ENCODE measurements around the gene EXOC6B. TPM values are rescaled to one million over a fixed set of nuclear protein-coding genes. Genes with fewer than 3 reads are reported as not detected.

The EXOC6B gene
- total and polyA plus RNA-seq, 8 donors, result 2.4 to 19.2 (median 11.3) TPM

GRCh38 chr2:72235497-72236415 is 590.1 kb downstream of the EXOC6B start:
- H3K36me3 ChIP-seq, result no peaks in the 10 kb centered on the region
- intact Hi-C loops (cut with DNase I), result no loop called here
- H3K4me3 ChIP-seq, result no peak overlapping the region
- no peak for TF ChIP-seq CTCF (IDR thresholded peaks at IDR 0.05)
- H3K9me3 ChIP-seq, result no peaks in the 10 kb centered on the region
- 92 to 94% methylated on average over 5 of the region's 5 CpGs for whole genome bisulfite sequencing, 2 donors
- no peaks in the 10 kb centered on the region for H3K27me3 ChIP-seq
- DNase-seq, result no peak
- H3K27ac ChIP-seq, result no peak overlapping the region
- ATAC-seq, result no peak
- no peaks in the 10 kb centered on the region for H3K4me1 ChIP-seq
- FAIRE-seq, result no peak

GRCh38 chr2:72233211-72233610 is 592.6 kb downstream of the EXOC6B start:
- WGBS, 2 donors, result 71 to 78% methylated on average over 2 of the region's 2 CpGs
- Histone ChIP-seq H3K36me3 (no peaks in the 10 kb centered on the region), H3K4me1 (no peaks in the 10 kb centered on the region), H3K27ac (no peak overlapping the region), H3K4me3 (no peak overlapping the region), H3K27me3 (no peaks in the 10 kb centered on the region), H3K9me3 (no peaks in the 10 kb centered on the region)
- no peak for FAIRE-seq
- DNase-seq, result no peak
- ATAC-seq, result no peak
- TF ChIP-seq CTCF (IDR thresholded peaks at IDR 0.05), result no peak
- intact Hi-C loops (cut with DNase I), result no loop called here

GRCh38 chr2:72222829-72223564 is 602.8 kb downstream of the EXOC6B start:
- DNase-seq (no peak), ATAC-seq (no peak), FAIRE-seq (no peak)
- Histone ChIP-seq H3K4me1 (no peaks in the 10 kb centered on the region), H3K36me3 (no peaks in the 10 kb centered on the region), H3K27ac (no peak overlapping the region), H3K4me3 (no peak overlapping the region), H3K27me3 (no peaks in the 10 kb centered on the region), H3K9me3 (no peaks in the 10 kb centered on the region)
- 70 to 71% methylated on average over 3 of the region's 3 CpGs for WGBS, 2 donors
- no peak for TF ChIP-seq CTCF (IDR thresholded peaks at IDR 0.05)
- intact Hi-C loops (cut with DNase I), result no loop called here

- H3K4me1 ChIP-seq, result no peaks in the 10 kb centered on the region
- TF ChIP-seq CTCF (IDR thresholded peaks at IDR 0.05), result no peak
- WGBS, 2 donors, result 67 to 81% methylated on average over 2 of the region's 2 CpGs
- no peaks in the 10 kb centered on the region for H3K36me3 ChIP-seq
- no peak for DNase-seq
- no peak overlapping the region for H3K27ac ChIP-seq
- ATAC-seq, result no peak
- no peak overlapping the region for H3K4me3 ChIP-seq
- intact Hi-C loops (cut with DNase I), result no loop called here
- H3K9me3 ChIP-seq, result no peaks in the 10 kb centered on the region
- no peak for FAIRE-seq
- H3K27me3 ChIP-seq, result no peaks in the 10 kb centered on the region
These were observed 605.7 kb downstream of the EXOC6B start for GRCh38 chr2:72220170-72220569.

Data from pancreas (tissue), 10 donors.